GM13977 (cell line): ENCODE measurements around the gene BTBD16.

Source experiments
- DNase-seq: peaks from one replicate; pipeline ENCODE4 v3.0.0; 2012; ENCODE audit warnings: low spot score
- CTCF ChIP-seq: IDR thresholded peaks from 2 replicates; pipeline ENCODE4 v1.5.1; 2012; ENCODE audit warnings: mild to moderate bottlenecking, control low read depth; ENCODE audit not compliant: insufficient read depth; ENCODE audit errors: extremely low read depth, missing control alignments
- in situ Hi-C: fragments of 300-500 bp; cut with MboI; formaldehyde crosslinking; loops from one replicate; pipeline ENCODE4 v1.12.0; 2022; ENCODE audit warnings: low sequenced_read_pairs, low pct_unique_long_range_greater_than_20kb, mixed read lengths, inconsistent platforms; ENCODE audit not compliant: unreplicated experiment

The BTBD16 gene

GRCh38 chr10:122230222-122230621 is 40.9 kb upstream of the BTBD16 start:
- no peak for DNase-seq
- in situ Hi-C loops, result no loop called here
- TF ChIP-seq CTCF, result no peak

GRCh38 chr10:122232769-122233168 is 38.3 kb upstream of the BTBD16 start:
- TF ChIP-seq CTCF, result no peak
- DNase-seq, result no peak
- in situ Hi-C loops, result no loop called here

GRCh38 chr10:122233857-122234348 is 37.2 kb upstream of the BTBD16 start:
- no peak for DNase-seq
- no peak for TF ChIP-seq CTCF
- in situ Hi-C loops, result no loop called here

- in situ Hi-C loops, result no loop called here
- no peak for TF ChIP-seq CTCF
- DNase-seq, result no peak
Observed at GRCh38 chr10:122234416-122234815, 36.7 kb upstream of the BTBD16 start.

GRCh38 chr10:122236690-122237306 is 34.3 kb upstream of the BTBD16 start:
- no peak for DNase-seq
- no peak for TF ChIP-seq CTCF
- in situ Hi-C loops, result no loop called here

- no peak for DNase-seq
- in situ Hi-C loops, result no loop called here
- TF ChIP-seq CTCF, result no peak
Observed at GRCh38 chr10:122237331-122237990, 33.6 kb upstream of the BTBD16 start.
